RWPE1 (cell line): ENCODE data around the gene CD9.

Experiments used
- CTCF ChIA-PET: fragments of 350-600 bp; sonication (Branson Sonifier 250); formaldehyde crosslinking; extraction: SDS; loops from one replicate; lab custom pipeline; 2021; lab: Yijun Ruan, JAX
- POLR2A ChIA-PET: fragments of 400-600 bp; formaldehyde crosslinking; extraction: SDS; loops from one replicate; lab custom pipeline; 2020; ENCODE audit warnings: antibody characterized with exemption; ENCODE audit not compliant: low non-redundant PET; lab: Yijun Ruan, JAX
- DNase-seq: peaks from one replicate; pipeline ENCODE4 v3.0.0; 2012; ENCODE audit warnings: low spot score
- H3K27ac ChIP-seq: fragments of 450-650 bp; 2 replicates; pipeline ENCODE4 v1.5.1; 2017
- CTCF ChIP-seq: fragments of 450-650 bp; conservative IDR thresholded peaks from 2 replicates; pipeline ENCODE4 v1.5.1; 2017; ENCODE audit warnings: low read depth, mild to moderate bottlenecking

The CD9 gene

GRCh38 chr12:6273205-6273540 lies 73.0 kb downstream of the CD9 start:
- ChIA-PET POLR2A (interaction anchor here (0.6 to 2.0 kb wide), 3 partner anchors 42 to 72 kb away, joined by 3 to 5 read pairs (median 4); no protein-coding TSS in a partner anchor), CTCF (interaction anchor here (0.6 to 1.0 kb wide), 3 partner anchors 21 to 56 kb away, joined by 3 to 4 read pairs (median 4); no protein-coding TSS in a partner anchor)
- TF ChIP-seq CTCF: no peak
- peak overlapping the region; percentile 91 for H3K27ac ChIP-seq
- no peak for DNase-seq

GRCh38 chr12:6273541-6274230 lies 73.5 kb downstream of the CD9 start:
- POLR2A ChIA-PET: interaction anchor here (0.6 to 2.0 kb wide), 3 partner anchors 43 to 72 kb away, joined by 3 to 5 read pairs (median 4); no protein-coding TSS in a partner anchor
- H3K27ac ChIP-seq: peak overlapping the region; percentile 91
- CTCF ChIA-PET: interaction anchor here (0.6 to 0.7 kb wide), 2 partner anchors 40 to 56 kb away, joined by 4 read pairs; no protein-coding TSS in a partner anchor
- no peak for DNase-seq
- no peak for TF ChIP-seq CTCF

- ChIA-PET POLR2A (no interaction called here), CTCF (interaction anchor here (0.7 to 1.5 kb wide), 2 partner anchors 79 to 191 kb away, joined by 3 to 6 read pairs; no protein-coding TSS in a partner anchor)
- DNase-seq: no peak
- H3K27ac ChIP-seq: peak overlapping the region; percentile 91
- TF ChIP-seq CTCF: no peak
Measured at GRCh38 chr12:6274231-6275221, 74.3 kb downstream of the CD9 start.

GRCh38 chr12:6275928-6276887 lies 76.0 kb downstream of the CD9 start:
- CTCF ChIA-PET: interaction anchor here (0.6 to 3.0 kb wide), 4 partner anchors 15 to 703 kb away, joined by 3 to 20 read pairs (median 4); no protein-coding TSS in a partner anchor
- peak overlapping the region; percentile 33; the same call in 1 of the 2 replicates for H3K27ac ChIP-seq
- POLR2A ChIA-PET: interaction anchor here (0.6 kb wide), 1 partner anchor 50 kb away, joined by 3 read pairs; no protein-coding TSS in a partner anchor

More at GRCh38 chr12:6275928-6276887, 76.0 kb downstream of the CD9 start:
- no peak for TF ChIP-seq CTCF
- no peak for DNase-seq
